Endothelial cell of umbilical vein (primary cell): ENCODE data around the gene BIN1.

ENCODE experiments used
- EZH2 ChIP-seq: IDR thresholded peaks from 2 replicates; pipeline ENCODE4 v1.6.1; 2012; ENCODE audit warnings: borderline replicate concordance, low read depth, mild to moderate bottlenecking, moderate library complexity, low read length, inconsistent platforms; ENCODE audit not compliant: severe bottlenecking
- FOS ChIP-seq: IDR thresholded peaks from 2 replicates; pipeline ENCODE4 v1.6.1; 2011; ENCODE audit warnings: mild to moderate bottlenecking, low read length, moderate library complexity, borderline replicate concordance; ENCODE audit not compliant: insufficient read depth
- GATA2 ChIP-seq: IDR thresholded peaks from 2 replicates; pipeline ENCODE4 v1.7.0; 2011; ENCODE audit warnings: low read depth, mild to moderate bottlenecking, moderate library complexity, mixed read lengths, low read length; ENCODE audit not compliant: insufficient read length, insufficient read depth
- JUN ChIP-seq: IDR thresholded peaks from 2 replicates; pipeline ENCODE4 v1.6.1; 2011; ENCODE audit warnings: borderline replicate concordance, low read depth; ENCODE audit not compliant: insufficient read length, insufficient read depth
- MYC ChIP-seq: IDR thresholded peaks from one replicate; pipeline ENCODE4 v1.6.1; 2011; ENCODE audit warnings: mild to moderate bottlenecking, low read depth, low read length
- POLR2A ChIP-seq: IDR thresholded peaks from 2 replicates; pipeline ENCODE4 v1.6.1; 2012; ENCODE audit warnings: low read depth, mild to moderate bottlenecking, control low read depth, low read length
- POLR2AphosphoS5 ChIP-seq: IDR thresholded peaks from 2 replicates; pipeline ENCODE4 v1.6.1; 2012; ENCODE audit warnings: low read depth, mild to moderate bottlenecking, control low read depth, low read length, moderate library complexity; ENCODE audit not compliant: insufficient read depth
- TF ChIP-seq, protein P1 (sequence below), 2 donors: IDR thresholded peaks; 1 replicate in 1 of 2; 2 replicates in 1 of 2; pipeline ENCODE4 v1.5.1; 2011; ENCODE audit warnings: low read length in 2 of 2, mild to moderate bottlenecking in 2 of 2, moderate library complexity in 2 of 2, control low read depth in 1 of 2, inconsistent platforms in 1 of 2, low read depth in 1 of 2; ENCODE audit not compliant: insufficient read depth in 1 of 2; ENCODE audit errors: extremely low read depth in 1 of 2
- TF ChIP-seq, protein P2 (sequence below): IDR thresholded peaks from 2 replicates; pipeline ENCODE4 v1.6.1; 2011; ENCODE audit not compliant: insufficient read depth, insufficient read length

DNA sequence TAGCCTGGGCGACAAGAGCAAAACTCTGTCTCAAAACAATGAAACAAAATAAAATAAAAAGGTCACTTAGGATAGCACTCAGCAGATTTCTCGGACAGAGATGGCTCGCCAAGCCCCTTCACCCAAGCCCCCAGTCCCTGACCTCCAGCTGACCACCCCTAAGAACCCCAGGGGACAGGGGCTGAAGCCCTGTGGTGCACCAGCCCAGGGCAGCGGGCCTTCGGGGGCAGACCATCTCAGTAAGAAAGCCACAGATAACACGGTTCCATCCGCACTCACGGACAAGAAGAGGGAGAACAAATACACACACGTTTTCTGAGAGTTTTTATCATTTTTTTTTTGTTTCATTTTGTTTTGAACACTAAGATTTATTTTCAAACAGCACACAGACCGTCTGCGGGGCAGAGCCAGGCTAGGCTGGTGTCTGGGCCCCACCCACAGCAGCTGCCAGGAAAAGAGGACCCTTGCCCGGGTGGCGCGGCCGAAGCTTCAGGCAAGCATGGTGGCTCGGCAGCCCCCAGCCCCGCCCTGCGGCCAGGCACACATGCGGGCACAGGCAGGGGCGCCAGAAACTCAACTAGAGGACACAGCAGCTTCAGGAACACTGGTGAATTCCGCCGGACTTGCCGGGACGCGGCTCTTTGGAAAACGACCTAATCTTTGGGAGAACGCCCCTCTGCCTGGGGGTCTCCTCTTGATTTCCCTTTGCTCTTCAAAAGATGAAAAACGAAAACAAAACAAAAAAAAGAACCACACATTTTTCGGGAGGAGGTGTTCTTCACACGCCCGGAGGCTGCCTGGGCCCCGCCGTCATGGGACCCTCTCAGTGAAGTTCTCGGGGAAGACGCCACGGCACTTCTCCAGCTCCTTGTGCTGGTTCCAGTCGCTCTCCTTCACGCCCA is 59.0 kb downstream of the BIN1 start:
- TF ChIP-seq, protein P1, sequence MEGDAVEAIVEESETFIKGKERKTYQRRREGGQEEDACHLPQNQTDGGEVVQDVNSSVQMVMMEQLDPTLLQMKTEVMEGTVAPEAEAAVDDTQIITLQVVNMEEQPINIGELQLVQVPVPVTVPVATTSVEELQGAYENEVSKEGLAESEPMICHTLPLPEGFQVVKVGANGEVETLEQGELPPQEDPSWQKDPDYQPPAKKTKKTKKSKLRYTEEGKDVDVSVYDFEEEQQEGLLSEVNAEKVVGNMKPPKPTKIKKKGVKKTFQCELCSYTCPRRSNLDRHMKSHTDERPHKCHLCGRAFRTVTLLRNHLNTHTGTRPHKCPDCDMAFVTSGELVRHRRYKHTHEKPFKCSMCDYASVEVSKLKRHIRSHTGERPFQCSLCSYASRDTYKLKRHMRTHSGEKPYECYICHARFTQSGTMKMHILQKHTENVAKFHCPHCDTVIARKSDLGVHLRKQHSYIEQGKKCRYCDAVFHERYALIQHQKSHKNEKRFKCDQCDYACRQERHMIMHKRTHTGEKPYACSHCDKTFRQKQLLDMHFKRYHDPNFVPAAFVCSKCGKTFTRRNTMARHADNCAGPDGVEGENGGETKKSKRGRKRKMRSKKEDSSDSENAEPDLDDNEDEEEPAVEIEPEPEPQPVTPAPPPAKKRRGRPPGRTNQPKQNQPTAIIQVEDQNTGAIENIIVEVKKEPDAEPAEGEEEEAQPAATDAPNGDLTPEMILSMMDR (IDR thresholded peaks at IDR 0.05; ENCODE audit: extremely low read depth in 1 of 2, insufficient read depth in 1 of 2, low read depth in 1 of 2, low read length in 2 of 2): no peak
- TF ChIP-seq JUN (no peak), EZH2 (no peak), POLR2A (no peak), POLR2AphosphoS5 (no peak), GATA2 (no peak), FOS (no peak), MYC (no peak)
- TF ChIP-seq, protein P2, sequence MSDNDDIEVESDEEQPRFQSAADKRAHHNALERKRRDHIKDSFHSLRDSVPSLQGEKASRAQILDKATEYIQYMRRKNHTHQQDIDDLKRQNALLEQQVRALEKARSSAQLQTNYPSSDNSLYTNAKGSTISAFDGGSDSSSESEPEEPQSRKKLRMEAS: no peak
